Measurements from ENCODE around the gene PCBD2. TPM values are rescaled to one million over a fixed set of nuclear protein-coding genes. Genes with fewer than 3 reads are reported as not detected.

Gene PCBD2
- total and polyA plus RNA-seq, 2 experiments from 2014 or later, result 8.7 to 16.0 TPM

- TF ChIP-seq ETS1 (IDR thresholded peaks at IDR 0.05), result no peak
- no peak for TF ChIP-seq CREB1 (CRISPR knock-in tag; IDR thresholded peaks at IDR 0.05; ENCODE audit: low read depth)
These were observed 16.1 kb downstream of the PCBD2 start (continued) for GRCh38 chr5:134920848-134921575.

- H3K4me2 ChIP-seq, result no peak overlapping the region
- H3K9me3 Mint-ChIP-seq, result no peaks in the 10 kb centered on the region
- TF ChIP-seq ETS1 (IDR thresholded peaks at IDR 0.05) (no peak), STAT1 (IDR thresholded peaks at IDR 0.05; ENCODE audit: unreplicated experiment) (no peak), ZNF114 (CRISPR knock-in tag; IDR thresholded peaks at IDR 0.05) (no peak), ZNF331 (CRISPR knock-in tag; IDR thresholded peaks at IDR 0.05; ENCODE audit: low read depth) (no peak), NANOG (IDR thresholded peaks at IDR 0.05; ENCODE audit: borderline replicate concordance) (no peak), JUNB (IDR thresholded peaks at IDR 0.05; ENCODE audit: unreplicated experiment) (no peak), CREB1 (CRISPR knock-in tag; IDR thresholded peaks at IDR 0.05; ENCODE audit: low read depth) (no peak), EZH2phosphoT487 (IDR thresholded peaks at IDR 0.05; ENCODE audit: unreplicated experiment) (no peak), EZH2 (IDR thresholded peaks at IDR 0.05; ENCODE audit: low read depth, unreplicated experiment) (no peak)
- TF ChIP-seq, protein P1, sequence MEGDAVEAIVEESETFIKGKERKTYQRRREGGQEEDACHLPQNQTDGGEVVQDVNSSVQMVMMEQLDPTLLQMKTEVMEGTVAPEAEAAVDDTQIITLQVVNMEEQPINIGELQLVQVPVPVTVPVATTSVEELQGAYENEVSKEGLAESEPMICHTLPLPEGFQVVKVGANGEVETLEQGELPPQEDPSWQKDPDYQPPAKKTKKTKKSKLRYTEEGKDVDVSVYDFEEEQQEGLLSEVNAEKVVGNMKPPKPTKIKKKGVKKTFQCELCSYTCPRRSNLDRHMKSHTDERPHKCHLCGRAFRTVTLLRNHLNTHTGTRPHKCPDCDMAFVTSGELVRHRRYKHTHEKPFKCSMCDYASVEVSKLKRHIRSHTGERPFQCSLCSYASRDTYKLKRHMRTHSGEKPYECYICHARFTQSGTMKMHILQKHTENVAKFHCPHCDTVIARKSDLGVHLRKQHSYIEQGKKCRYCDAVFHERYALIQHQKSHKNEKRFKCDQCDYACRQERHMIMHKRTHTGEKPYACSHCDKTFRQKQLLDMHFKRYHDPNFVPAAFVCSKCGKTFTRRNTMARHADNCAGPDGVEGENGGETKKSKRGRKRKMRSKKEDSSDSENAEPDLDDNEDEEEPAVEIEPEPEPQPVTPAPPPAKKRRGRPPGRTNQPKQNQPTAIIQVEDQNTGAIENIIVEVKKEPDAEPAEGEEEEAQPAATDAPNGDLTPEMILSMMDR (conservative IDR thresholded peaks at IDR 0.05; ENCODE audit: low read depth in 2 of 2), result no peak
- TF ChIP-seq, protein P2, sequence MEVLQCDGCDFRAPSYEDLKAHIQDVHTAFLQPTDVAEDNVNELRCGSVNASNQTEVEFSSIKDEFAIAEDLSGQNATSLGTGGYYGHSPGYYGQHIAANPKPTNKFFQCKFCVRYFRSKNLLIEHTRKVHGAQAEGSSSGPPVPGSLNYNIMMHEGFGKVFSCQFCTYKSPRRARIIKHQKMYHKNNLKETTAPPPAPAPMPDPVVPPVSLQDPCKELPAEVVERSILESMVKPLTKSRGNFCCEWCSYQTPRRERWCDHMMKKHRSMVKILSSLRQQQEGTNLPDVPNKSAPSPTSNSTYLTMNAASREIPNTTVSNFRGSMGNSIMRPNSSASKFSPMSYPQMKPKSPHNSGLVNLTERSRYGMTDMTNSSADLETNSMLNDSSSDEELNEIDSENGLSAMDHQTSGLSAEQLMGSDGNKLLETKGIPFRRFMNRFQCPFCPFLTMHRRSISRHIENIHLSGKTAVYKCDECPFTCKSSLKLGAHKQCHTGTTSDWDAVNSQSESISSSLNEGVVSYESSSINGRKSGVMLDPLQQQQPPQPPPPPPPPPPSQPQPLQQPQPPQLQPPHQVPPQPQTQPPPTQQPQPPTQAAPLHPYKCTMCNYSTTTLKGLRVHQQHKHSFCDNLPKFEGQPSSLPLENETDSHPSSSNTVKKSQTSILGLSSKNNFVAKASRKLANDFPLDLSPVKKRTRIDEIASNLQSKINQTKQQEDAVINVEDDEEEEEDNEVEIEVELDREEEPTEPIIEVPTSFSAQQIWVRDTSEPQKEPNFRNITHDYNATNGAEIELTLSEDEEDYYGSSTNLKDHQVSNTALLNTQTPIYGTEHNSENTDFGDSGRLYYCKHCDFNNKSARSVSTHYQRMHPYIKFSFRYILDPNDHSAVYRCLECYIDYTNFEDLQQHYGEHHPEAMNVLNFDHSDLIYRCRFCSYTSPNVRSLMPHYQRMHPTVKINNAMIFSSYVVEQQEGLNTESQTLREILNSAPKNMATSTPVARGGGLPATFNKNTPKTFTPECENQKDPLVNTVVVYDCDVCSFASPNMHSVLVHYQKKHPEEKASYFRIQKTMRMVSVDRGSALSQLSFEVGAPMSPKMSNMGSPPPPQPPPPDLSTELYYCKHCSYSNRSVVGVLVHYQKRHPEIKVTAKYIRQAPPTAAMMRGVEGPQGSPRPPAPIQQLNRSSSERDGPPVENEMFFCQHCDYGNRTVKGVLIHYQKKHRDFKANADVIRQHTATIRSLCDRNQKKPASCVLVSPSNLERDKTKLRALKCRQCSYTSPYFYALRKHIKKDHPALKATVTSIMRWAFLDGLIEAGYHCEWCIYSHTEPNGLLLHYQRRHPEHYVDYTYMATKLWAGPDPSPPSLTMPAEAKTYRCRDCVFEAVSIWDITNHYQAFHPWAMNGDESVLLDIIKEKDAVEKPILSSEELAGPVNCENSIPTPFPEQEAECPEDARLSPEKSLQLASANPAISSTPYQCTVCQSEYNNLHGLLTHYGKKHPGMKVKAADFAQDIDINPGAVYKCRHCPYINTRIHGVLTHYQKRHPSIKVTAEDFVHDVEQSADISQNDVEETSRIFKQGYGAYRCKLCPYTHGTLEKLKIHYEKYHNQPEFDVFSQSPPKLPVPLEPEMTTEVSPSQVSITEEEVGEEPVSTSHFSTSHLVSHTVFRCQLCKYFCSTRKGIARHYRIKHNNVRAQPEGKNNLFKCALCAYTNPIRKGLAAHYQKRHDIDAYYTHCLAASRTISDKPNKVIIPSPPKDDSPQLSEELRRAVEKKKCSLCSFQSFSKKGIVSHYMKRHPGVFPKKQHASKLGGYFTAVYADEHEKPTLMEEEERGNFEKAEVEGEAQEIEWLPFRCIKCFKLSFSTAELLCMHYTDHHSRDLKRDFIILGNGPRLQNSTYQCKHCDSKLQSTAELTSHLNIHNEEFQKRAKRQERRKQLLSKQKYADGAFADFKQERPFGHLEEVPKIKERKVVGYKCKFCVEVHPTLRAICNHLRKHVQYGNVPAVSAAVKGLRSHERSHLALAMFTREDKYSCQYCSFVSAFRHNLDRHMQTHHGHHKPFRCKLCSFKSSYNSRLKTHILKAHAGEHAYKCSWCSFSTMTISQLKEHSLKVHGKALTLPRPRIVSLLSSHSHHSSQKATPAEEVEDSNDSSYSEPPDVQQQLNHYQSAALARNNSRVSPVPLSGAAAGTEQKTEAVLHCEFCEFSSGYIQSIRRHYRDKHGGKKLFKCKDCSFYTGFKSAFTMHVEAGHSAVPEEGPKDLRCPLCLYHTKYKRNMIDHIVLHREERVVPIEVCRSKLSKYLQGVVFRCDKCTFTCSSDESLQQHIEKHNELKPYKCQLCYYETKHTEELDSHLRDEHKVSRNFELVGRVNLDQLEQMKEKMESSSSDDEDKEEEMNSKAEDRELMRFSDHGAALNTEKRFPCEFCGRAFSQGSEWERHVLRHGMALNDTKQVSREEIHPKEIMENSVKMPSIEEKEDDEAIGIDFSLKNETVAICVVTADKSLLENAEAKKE (CRISPR knock-in tag; IDR thresholded peaks at IDR 0.05), result no peak
These were observed 27.6 kb downstream of the PCBD2 start for GRCh38 chr5:134932508-134932907.

More at GRCh38 chr5:134932508-134932907, 27.6 kb downstream of the PCBD2 start:
- no peaks in the 10 kb centered on the region for H3K4me1 ChIP-seq (ENCODE audit: insufficient read depth)
- no peak for DNase-seq (ENCODE audit: low spot score)
- no peaks in the 10 kb centered on the region for H3K9me2 ChIP-seq (ENCODE audit: insufficient read depth)
- H3K27me3 ChIP-seq (ENCODE audit: insufficient read depth), result no peaks in the 10 kb centered on the region
- no peaks in the 10 kb centered on the region for H4K20me1 ChIP-seq (replicated peaks; ENCODE audit: insufficient read depth)
- peaks cover 12% of the 10 kb centered on the region; the same call in 2 of the 3 replicates for H3K36me3 Mint-ChIP-seq (ENCODE audit: low read depth)
- H3K27ac Mint-ChIP-seq, result no peak overlapping the region
- no peak overlapping the region for H3K4me3 Mint-ChIP-seq
- H3K79me2 ChIP-seq (replicated peaks; ENCODE audit: insufficient read depth), result no peaks in the 10 kb centered on the region
- no peaks in the 10 kb centered on the region; the same call in 2 of the 3 replicates for H3K4me1 Mint-ChIP-seq
- no peak overlapping the region for H3K4me3 ChIP-seq
- H3K27ac ChIP-seq (ENCODE audit: low read depth), result no peak overlapping the region
- no peak for ATAC-seq
- no peaks in the 10 kb centered on the region for H3F3A ChIP-seq (replicated peaks; ENCODE audit: low read depth)
- H3K36me3 ChIP-seq (ENCODE audit: insufficient read depth), result 0 out of 2 replicates have a peak, but pooled peaks cover 3% of the 10 kb centered on the region
- H2AFZ ChIP-seq, result no peak overlapping the region
- no peaks in the 10 kb centered on the region for H3K27me3 Mint-ChIP-seq (ENCODE audit: insufficient read depth, low read depth, poor library complexity)

Measured in GM23338 (cell line).